Ishikawa (cell line): ENCODE data around the gene OR5AS1.

Source experiments
- TCF12 ChIP-seq: IDR thresholded peaks from 2 replicates; pipeline ENCODE4 v1.6.1; 2012; ENCODE audit warnings: low read depth
- YY1 ChIP-seq: IDR thresholded peaks from 2 replicates; pipeline ENCODE4 v1.6.1; 2012; ENCODE audit warnings: low read depth

GRCh38 chr11:56049487-56049886, 22.0 kb downstream of the OR5AS1 start:
- TF ChIP-seq TCF12 (no peak), YY1 (no peak)
